AG10803 (cell line): Measurements from ENCODE around the gene GUCY1B1.

Experiments used
- DNase-seq: peaks from one replicate; pipeline ENCODE4 v3.0.0; 2010; ENCODE audit warnings: low read depth
- H3K4me3 ChIP-seq: 2 replicates; pipeline ENCODE4 v1.5.1; 2011; ENCODE audit warnings: mild to moderate bottlenecking, low read length, control low read depth
- CTCF ChIP-seq: conservative IDR thresholded peaks from 2 replicates; pipeline ENCODE4 v1.5.1; 2011; ENCODE audit warnings: mild to moderate bottlenecking, low read length, control low read depth, inconsistent platforms

Gene GUCY1B1

DNA sequence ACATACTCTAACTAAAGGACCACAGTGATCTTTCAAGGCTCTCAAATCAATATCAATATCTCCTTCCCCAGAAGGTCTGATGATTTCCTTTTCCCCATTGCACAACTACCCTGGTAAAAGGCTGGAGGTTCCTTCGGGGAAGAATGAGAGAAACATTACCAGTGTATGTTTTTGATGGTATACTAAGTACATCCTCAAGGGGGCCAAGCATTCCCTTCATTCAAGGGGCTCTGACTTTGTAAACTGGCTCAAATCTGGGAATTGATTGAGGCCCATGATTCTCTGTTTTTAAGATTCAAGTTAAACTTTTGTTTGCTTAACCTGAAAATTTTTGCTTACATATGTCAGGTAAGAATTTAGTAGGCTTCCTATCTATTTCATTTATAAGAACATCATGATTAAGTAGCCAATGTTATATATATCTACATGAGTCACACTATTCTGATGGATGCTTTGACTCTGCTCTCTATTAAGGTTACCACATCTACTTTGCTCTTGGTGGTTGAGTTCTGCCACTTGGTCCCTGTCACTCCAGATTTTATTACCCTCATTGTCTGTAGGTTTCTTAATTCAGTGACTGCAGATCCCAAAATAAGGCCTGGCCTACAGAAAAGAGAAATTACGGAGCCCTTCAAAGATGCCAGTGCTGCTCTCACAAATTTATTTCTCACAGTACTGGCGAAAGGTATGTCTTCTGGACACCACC, 16.4 kb upstream of the GUCY1B1 start:
- DNase-seq, result no peak
- no peak for TF ChIP-seq CTCF
- no peak overlapping the region for H3K4me3 ChIP-seq

DNA sequence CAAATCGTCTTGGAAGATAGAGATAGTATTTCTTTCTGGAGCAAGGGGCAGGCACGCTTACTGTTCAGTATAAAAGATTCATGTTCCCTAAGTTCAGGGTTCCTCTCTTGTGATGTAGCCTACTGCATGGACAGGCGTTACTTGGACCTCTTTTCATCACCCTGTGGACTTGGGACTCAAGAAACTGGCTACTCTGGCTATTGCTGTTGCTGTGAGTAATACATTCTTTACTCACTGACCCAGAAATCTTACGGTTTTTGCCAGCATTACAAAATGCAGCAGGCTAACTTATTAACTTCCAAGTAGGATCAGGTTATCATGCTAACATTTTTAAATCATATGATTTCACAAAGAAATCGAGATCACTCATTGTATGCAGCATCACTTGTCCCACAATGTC, 12.8 kb upstream of the GUCY1B1 start:
- no peak for TF ChIP-seq CTCF
- DNase-seq, result peak; percentile 58
- H3K4me3 ChIP-seq, result no peak overlapping the region

- H3K4me3 ChIP-seq, result no peak overlapping the region
- no peak for DNase-seq
- TF ChIP-seq CTCF, result no peak
These were observed 10.8 kb upstream of the GUCY1B1 start for GRCh38 chr4:155748039-155748438.

GRCh38 chr4:155749041-155749440, 9.8 kb upstream of the GUCY1B1 start:
- TF ChIP-seq CTCF, result no peak
- no peak for DNase-seq
- no peak overlapping the region for H3K4me3 ChIP-seq

DNA sequence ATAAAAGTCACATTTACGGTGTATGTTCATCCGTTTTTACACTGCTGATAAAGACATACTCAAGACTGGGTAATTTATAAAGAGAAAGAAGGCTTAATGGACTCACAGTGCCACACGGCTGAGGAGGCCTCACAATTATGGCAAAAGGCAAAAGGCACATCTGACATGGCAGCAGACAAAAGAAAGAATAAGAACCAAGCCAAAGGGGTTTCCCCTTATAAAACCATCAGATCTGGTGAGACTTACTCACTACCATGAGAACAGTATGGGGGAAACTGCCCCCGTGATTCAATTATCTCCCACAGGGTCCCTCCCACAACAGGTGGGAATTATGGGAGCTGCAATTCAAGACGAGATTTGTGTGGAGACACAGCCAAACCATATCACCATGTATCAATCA, 7.3 kb upstream of the GUCY1B1 start:
- no peak for DNase-seq
- H3K4me3 ChIP-seq, result no peak overlapping the region
- TF ChIP-seq CTCF, result no peak

DNA sequence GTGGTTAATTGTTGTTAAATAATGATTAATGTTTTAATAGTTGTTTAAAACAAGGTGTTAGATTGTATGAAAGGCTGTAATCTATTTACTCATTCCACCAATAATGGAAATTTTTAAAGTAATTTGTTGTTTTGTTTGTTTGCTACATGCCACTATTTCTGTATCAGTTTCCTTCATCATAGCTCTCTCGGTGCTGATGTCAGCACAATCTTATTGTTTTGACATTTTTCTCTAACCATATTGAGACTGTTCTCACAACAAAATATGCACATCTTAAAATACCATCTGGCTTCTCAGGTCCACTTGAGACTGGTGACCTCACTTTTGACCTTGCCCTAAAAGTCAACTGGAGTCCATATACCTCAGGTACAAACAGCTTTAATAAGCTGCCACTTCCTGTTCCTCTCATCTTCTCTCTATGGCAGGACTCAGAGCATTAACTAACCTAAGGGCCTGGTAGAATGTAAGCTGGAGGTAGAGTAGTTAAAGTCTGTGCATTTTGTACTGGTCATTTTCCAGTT, 1.0 kb upstream of the GUCY1B1 start:
- no peak overlapping the region for H3K4me3 ChIP-seq
- TF ChIP-seq CTCF, result no peak
- no peak for DNase-seq
